ENCODE measurements around the gene EML4.

DNA sequence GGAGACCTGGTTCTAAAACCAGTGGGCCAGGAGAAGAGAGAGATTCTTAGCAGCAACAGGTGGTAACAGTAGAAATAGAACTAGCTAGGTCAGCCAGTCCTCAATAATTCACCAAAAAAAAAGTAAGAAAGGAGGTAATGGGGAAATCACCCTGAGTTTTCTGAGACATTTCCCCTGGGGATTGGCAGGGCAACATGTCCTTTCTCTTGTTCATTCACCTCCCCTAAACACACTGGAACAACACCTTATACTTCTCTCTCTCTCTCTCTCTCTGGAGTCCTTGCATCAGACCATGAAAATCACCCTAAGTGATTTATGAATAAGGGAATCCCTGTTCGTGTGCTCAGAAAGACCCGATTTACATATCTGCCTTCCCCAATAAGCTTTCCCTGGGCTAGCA, 127.1 kb downstream of the EML4 start:
- TF ChIP-seq CTCF (IDR thresholded peaks at IDR 0.05) (no peak), POLR2A (IDR thresholded peaks at IDR 0.05) (no peak)
